HCT116 (cell line): Measurements from ENCODE around the gene DLX4.

Experiments used
- CBX3 ChIP-seq: IDR thresholded peaks from 2 replicates; pipeline ENCODE4 v1.6.1; 2012; ENCODE audit warnings: low read depth
- CEBPB ChIP-seq: IDR thresholded peaks from 2 replicates; pipeline ENCODE4 v1.6.1; 2012; ENCODE audit warnings: low read depth
- EZH2 ChIP-seq: fragments of 200-600 bp; sonication (generic); IDR thresholded peaks from 2 replicates; pipeline ENCODE4 v1.6.1; 2017; ENCODE audit warnings: antibody characterized with exemption, mixed run types
- EZH2phosphoT487 ChIP-seq: fragments of 200-600 bp; IDR thresholded peaks from 2 replicates; pipeline ENCODE4 v1.6.1; 2018; ENCODE audit warnings: antibody characterized with exemption, borderline replicate concordance
- JUND ChIP-seq: IDR thresholded peaks from 2 replicates; pipeline ENCODE4 v1.6.1; 2012
- POLR2A ChIP-seq: IDR thresholded peaks from 2 replicates; pipeline ENCODE4 v1.7.0; 2011; ENCODE audit warnings: borderline replicate concordance; ENCODE audit not compliant: insufficient read depth, insufficient read length; ENCODE audit errors: extremely low read depth
- RAD21 ChIP-seq: IDR thresholded peaks from 2 replicates; pipeline ENCODE4 v1.6.1; 2012; ENCODE audit warnings: low read depth, mild to moderate bottlenecking
- SIN3A ChIP-seq: IDR thresholded peaks from 2 replicates; pipeline ENCODE4 v1.6.1; 2012; ENCODE audit warnings: low read depth
- YY1 ChIP-seq: IDR thresholded peaks from 2 replicates; pipeline ENCODE4 v1.6.1; 2011; ENCODE audit warnings: low read length, low read depth, moderate library complexity, mild to moderate bottlenecking; ENCODE audit not compliant: insufficient replicate concordance; ENCODE audit errors: extremely low read depth
- TF ChIP-seq, protein P1 (sequence below), 3 experiments: fragments of 200-600 bp in 1 of 3; sonication (generic) in 1 of 3; IDR thresholded peaks in 2 of 3; conservative IDR thresholded peaks in 1 of 3; 2 replicates each; pipeline ENCODE4 v1.5.1; 2012 to 2017; ENCODE audit warnings: low read depth in 2 of 3, low read length in 2 of 3, antibody characterized with exemption in 1 of 3, borderline replicate concordance in 1 of 3, control low read depth in 1 of 3, mild to moderate bottlenecking in 1 of 3, mixed read lengths in 1 of 3, mixed run types in 1 of 3, moderate library complexity in 1 of 3; ENCODE audit not compliant: insufficient read depth in 1 of 3
- TF ChIP-seq, protein P2 (sequence below): IDR thresholded peaks from 2 replicates; pipeline ENCODE4 v1.6.1; 2012; ENCODE audit warnings: low read depth
- TF ChIP-seq, protein P3 (sequence below): IDR thresholded peaks from 2 replicates; pipeline ENCODE4 v1.6.1; 2012
- TF ChIP-seq, protein P4 (sequence below): IDR thresholded peaks from 2 replicates; pipeline ENCODE4 v1.6.1; 2012

DNA sequence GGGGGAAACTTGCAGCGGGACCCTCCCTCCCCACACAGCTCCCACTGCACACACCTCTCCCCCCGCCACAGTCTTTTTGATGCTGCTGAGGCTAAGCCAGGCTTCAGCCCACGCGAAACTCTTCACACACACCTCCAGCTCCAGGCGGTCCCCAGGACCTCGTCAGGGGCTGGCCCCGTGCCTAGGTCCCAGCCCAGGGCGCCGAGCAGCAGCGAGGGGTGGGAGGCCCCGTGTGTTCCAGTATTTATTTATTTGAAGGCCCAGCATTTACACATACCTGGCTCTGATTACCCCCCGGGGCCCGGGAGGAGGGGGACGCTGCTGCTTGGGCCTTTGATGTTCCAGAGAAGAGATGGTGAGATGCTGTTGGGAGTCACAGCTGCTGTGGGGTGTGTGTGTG lies 44.9 kb upstream of the DLX4 start:
- no peak for TF ChIP-seq YY1
- TF ChIP-seq JUND = no peak
- TF ChIP-seq POLR2A = no peak
- no peak for TF ChIP-seq EZH2phosphoT487
- TF ChIP-seq, protein P1, sequence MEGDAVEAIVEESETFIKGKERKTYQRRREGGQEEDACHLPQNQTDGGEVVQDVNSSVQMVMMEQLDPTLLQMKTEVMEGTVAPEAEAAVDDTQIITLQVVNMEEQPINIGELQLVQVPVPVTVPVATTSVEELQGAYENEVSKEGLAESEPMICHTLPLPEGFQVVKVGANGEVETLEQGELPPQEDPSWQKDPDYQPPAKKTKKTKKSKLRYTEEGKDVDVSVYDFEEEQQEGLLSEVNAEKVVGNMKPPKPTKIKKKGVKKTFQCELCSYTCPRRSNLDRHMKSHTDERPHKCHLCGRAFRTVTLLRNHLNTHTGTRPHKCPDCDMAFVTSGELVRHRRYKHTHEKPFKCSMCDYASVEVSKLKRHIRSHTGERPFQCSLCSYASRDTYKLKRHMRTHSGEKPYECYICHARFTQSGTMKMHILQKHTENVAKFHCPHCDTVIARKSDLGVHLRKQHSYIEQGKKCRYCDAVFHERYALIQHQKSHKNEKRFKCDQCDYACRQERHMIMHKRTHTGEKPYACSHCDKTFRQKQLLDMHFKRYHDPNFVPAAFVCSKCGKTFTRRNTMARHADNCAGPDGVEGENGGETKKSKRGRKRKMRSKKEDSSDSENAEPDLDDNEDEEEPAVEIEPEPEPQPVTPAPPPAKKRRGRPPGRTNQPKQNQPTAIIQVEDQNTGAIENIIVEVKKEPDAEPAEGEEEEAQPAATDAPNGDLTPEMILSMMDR (IDR thresholded peaks at IDR 0.05 in 2 of 3, conservative IDR thresholded peaks at IDR 0.05 in 1 of 3; ENCODE audit: borderline replicate concordance in 1 of 3, insufficient read depth in 1 of 3, low read depth in 2 of 3, low read length in 2 of 3) = no peak
- TF ChIP-seq, protein P2, sequence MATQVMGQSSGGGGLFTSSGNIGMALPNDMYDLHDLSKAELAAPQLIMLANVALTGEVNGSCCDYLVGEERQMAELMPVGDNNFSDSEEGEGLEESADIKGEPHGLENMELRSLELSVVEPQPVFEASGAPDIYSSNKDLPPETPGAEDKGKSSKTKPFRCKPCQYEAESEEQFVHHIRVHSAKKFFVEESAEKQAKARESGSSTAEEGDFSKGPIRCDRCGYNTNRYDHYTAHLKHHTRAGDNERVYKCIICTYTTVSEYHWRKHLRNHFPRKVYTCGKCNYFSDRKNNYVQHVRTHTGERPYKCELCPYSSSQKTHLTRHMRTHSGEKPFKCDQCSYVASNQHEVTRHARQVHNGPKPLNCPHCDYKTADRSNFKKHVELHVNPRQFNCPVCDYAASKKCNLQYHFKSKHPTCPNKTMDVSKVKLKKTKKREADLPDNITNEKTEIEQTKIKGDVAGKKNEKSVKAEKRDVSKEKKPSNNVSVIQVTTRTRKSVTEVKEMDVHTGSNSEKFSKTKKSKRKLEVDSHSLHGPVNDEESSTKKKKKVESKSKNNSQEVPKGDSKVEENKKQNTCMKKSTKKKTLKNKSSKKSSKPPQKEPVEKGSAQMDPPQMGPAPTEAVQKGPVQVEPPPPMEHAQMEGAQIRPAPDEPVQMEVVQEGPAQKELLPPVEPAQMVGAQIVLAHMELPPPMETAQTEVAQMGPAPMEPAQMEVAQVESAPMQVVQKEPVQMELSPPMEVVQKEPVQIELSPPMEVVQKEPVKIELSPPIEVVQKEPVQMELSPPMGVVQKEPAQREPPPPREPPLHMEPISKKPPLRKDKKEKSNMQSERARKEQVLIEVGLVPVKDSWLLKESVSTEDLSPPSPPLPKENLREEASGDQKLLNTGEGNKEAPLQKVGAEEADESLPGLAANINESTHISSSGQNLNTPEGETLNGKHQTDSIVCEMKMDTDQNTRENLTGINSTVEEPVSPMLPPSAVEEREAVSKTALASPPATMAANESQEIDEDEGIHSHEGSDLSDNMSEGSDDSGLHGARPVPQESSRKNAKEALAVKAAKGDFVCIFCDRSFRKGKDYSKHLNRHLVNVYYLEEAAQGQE = no peak
- TF ChIP-seq, protein P3, sequence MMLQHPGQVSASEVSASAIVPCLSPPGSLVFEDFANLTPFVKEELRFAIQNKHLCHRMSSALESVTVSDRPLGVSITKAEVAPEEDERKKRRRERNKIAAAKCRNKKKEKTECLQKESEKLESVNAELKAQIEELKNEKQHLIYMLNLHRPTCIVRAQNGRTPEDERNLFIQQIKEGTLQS = no peak
- no peak for TF ChIP-seq RAD21
- TF ChIP-seq EZH2 = no peak
- no peak for TF ChIP-seq CEBPB
- TF ChIP-seq SIN3A = no peak
- TF ChIP-seq, protein P4, sequence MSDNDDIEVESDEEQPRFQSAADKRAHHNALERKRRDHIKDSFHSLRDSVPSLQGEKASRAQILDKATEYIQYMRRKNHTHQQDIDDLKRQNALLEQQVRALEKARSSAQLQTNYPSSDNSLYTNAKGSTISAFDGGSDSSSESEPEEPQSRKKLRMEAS = no peak
- TF ChIP-seq CBX3 = no peak
